NCI-H1694 (cell line): Measurements from ENCODE around the gene ACLY.
"Not testable (repeated sequence)": the region's sequence is repeated elsewhere in the genome, so short reads cannot be mapped to it uniquely, and the experiment has no call there.

Experiments used
- DNase-seq: peaks from one replicate; lab custom pipeline; 2025; lab: John Stamatoyannopoulos, UW

ACLY gene

GRCh38 chr17:41910701-41911391 is 7.9 kb downstream of the ACLY start:
- DNase-seq, result no peak

GRCh38 chr17:41909088-41909487 is 9.7 kb downstream of the ACLY start:
- DNase-seq, result no peak

GRCh38 chr17:41907633-41908539 is 10.9 kb downstream of the ACLY start:
- DNase-seq, result no peak

GRCh38 chr17:41907185-41907556 is 11.6 kb downstream of the ACLY start:
- no peak for DNase-seq

GRCh38 chr17:41906465-41907184 is 12.1 kb downstream of the ACLY start:
- no peak for DNase-seq

GRCh38 chr17:41905172-41905571 is 13.6 kb downstream of the ACLY start:
- no peak for DNase-seq

- DNase-seq, result no peak
Observed at GRCh38 chr17:41904242-41904841, 14.4 kb downstream of the ACLY start.

- DNase-seq, result no peak
Observed at GRCh38 chr17:41901646-41902045, 17.1 kb downstream of the ACLY start.

GRCh38 chr17:41896726-41897125 is 22.0 kb downstream of the ACLY start:
- DNase-seq, result no peak

- no peak for DNase-seq
Observed at GRCh38 chr17:41895617-41896016, 23.1 kb downstream of the ACLY start.

- no peak for DNase-seq
Observed at GRCh38 chr17:41894791-41895331, 23.9 kb downstream of the ACLY start.

- no peak for DNase-seq
Observed at GRCh38 chr17:41893384-41893783, 25.4 kb downstream of the ACLY start.

GRCh38 chr17:41892021-41892376 is 26.8 kb downstream of the ACLY start:
- no peak for DNase-seq

GRCh38 chr17:41891135-41892020 is 27.4 kb downstream of the ACLY start:
- DNase-seq, result no peak

- no peak for DNase-seq
Observed at GRCh38 chr17:41888332-41888965, 30.3 kb downstream of the ACLY start.

- no peak for DNase-seq
Observed at GRCh38 chr17:41885733-41886132, 33.0 kb downstream of the ACLY start.

- DNase-seq, result no peak
Observed at GRCh38 chr17:41882756-41883155, 36.0 kb downstream of the ACLY start.

- DNase-seq, result no peak
Observed at GRCh38 chr17:41880130-41880529, 38.6 kb downstream of the ACLY start.

GRCh38 chr17:41874293-41874670 is 44.5 kb downstream of the ACLY start:
- not testable (repeated sequence) for DNase-seq

- no peak for DNase-seq
Observed at GRCh38 chr17:41873559-41874292, 45.0 kb downstream of the ACLY start.
